Endothelial cell of umbilical vein (primary cell): ENCODE measurements around the gene PPCDC. TPM values are rescaled to one million over a fixed set of nuclear protein-coding genes. Genes with fewer than 3 reads are reported as not detected.

Source experiments
- BruUV-seq: library from RNA; stranded (reverse); fragments of 400-500 nt; replicated peaks from 2 replicates; lab custom pipeline; 2021; lab: Mats Ljungman, UMichigan
- CTCF ChIA-PET: fragments of 300-600, 350-600 bp; sonication (Branson Sonifier 250); formaldehyde crosslinking; loops from one replicate; lab custom pipeline; 2021; ENCODE audit warnings: antibody characterized with exemption, inconsistent platforms; lab: Charles Lee
- POLR2A ChIA-PET: fragments of 300-600, 350-600 bp; sonication (Branson Sonifier 250); formaldehyde crosslinking; loops from one replicate; lab custom pipeline; 2021; ENCODE audit warnings: antibody characterized with exemption, inconsistent platforms; lab: Charles Lee
- DNase-seq: peaks from one replicate; pipeline ENCODE4 v3.0.0-alpha.2; 2011; ENCODE audit warnings: low read depth, low spot score
- FAIRE-seq: peaks from 2 replicates; lab custom pipeline; 2011; peaks lifted over from hg19 to GRCh38; lab: Jason Lieb, UNC
- H2AFZ ChIP-seq: 2 replicates; pipeline ENCODE4 v1.6.0; 2012; ENCODE audit warnings: low read depth, low read length, control low read depth, inconsistent platforms
- H3K27ac ChIP-seq: 2 replicates; pipeline ENCODE4 v1.5.1; 2011; ENCODE audit warnings: low read depth, mild to moderate bottlenecking, control low read depth, low read length, moderate library complexity; ENCODE audit not compliant: insufficient read depth
- H3K27me3 ChIP-seq, 2 experiments: 2 replicates each; pipeline versions ENCODE4 v1.6.0 to v1.6.1; 2011; ENCODE audit warnings: low read length in 2 of 2, mixed read lengths in 1 of 2; ENCODE audit not compliant: control insufficient read depth in 2 of 2, insufficient read depth in 2 of 2
- H3K36me3 ChIP-seq, 2 experiments: 2 replicates in 1 of 2; 3 replicates in 1 of 2; pipeline ENCODE4 v1.5.1; 2011; ENCODE audit warnings: low read length in 2 of 2, mild to moderate bottlenecking in 1 of 2, moderate library complexity in 1 of 2; ENCODE audit not compliant: control insufficient read depth in 2 of 2, insufficient read depth in 2 of 2; ENCODE audit errors: extremely low read depth in 1 of 2
- H3K4me1 ChIP-seq: 3 replicates; pipeline ENCODE4 v1.5.1; 2011; ENCODE audit warnings: mild to moderate bottlenecking, low read length; ENCODE audit not compliant: control insufficient read depth, insufficient read depth; ENCODE audit errors: extremely low read depth
- H3K4me2 ChIP-seq: 2 replicates; pipeline ENCODE4 v1.6.1; 2011; ENCODE audit warnings: low read length, control low read depth, mixed read lengths; ENCODE audit not compliant: insufficient read depth
- H3K4me3 ChIP-seq, 3 experiments: fragments of 200-600 bp in 1 of 3; sonication (generic), shearing (Covaris generic) in 1 of 3; replicated peaks in 1 of 3; 2 replicates each; pipeline ENCODE4 v1.5.1; 2011 to 2016; ENCODE audit warnings: control low read depth in 3 of 3, low read length in 3 of 3, mild to moderate bottlenecking in 2 of 3, inconsistent platforms in 1 of 3, low read depth in 1 of 3, moderate library complexity in 1 of 3; ENCODE audit not compliant: insufficient read depth in 1 of 3
- H3K79me2 ChIP-seq: 2 replicates; pipeline ENCODE4 v1.6.0; 2012; ENCODE audit warnings: low read length, inconsistent platforms; ENCODE audit not compliant: control insufficient read depth, insufficient read depth
- H3K9ac ChIP-seq: replicated peaks from 2 replicates; pipeline ENCODE3; 2011; ENCODE audit warnings: low read length, control low read depth; ENCODE audit not compliant: insufficient read depth; ENCODE audit errors: extremely low read depth
- H3K9me1 ChIP-seq: replicated peaks from 3 replicates; pipeline ENCODE4 v1.6.0; 2011; ENCODE audit warnings: mild to moderate bottlenecking, low read length; ENCODE audit not compliant: control insufficient read depth, insufficient read depth; ENCODE audit errors: extremely low read depth
- H3K9me3 ChIP-seq: replicated peaks from 2 replicates; pipeline ENCODE4 v1.5.1; 2012; ENCODE audit warnings: low read length, inconsistent platforms; ENCODE audit not compliant: control insufficient read depth, insufficient read depth
- H4K20me1 ChIP-seq: replicated peaks from 2 replicates; pipeline ENCODE3; 2011; ENCODE audit warnings: mild to moderate bottlenecking, low read length; ENCODE audit not compliant: control insufficient read depth, insufficient read depth; ENCODE audit errors: extremely low read depth
- CTCF ChIP-seq, 2 donors: IDR thresholded peaks; 1 replicate in 1 of 2; 2 replicates in 1 of 2; pipeline ENCODE4 v1.5.1; 2011; ENCODE audit warnings: low read length in 2 of 2, mild to moderate bottlenecking in 2 of 2, moderate library complexity in 2 of 2, control low read depth in 1 of 2, inconsistent platforms in 1 of 2, low read depth in 1 of 2; ENCODE audit not compliant: insufficient read depth in 1 of 2; ENCODE audit errors: extremely low read depth in 1 of 2
- EZH2 ChIP-seq: IDR thresholded peaks from 2 replicates; pipeline ENCODE4 v1.6.1; 2012; ENCODE audit warnings: borderline replicate concordance, low read depth, mild to moderate bottlenecking, moderate library complexity, low read length, inconsistent platforms; ENCODE audit not compliant: severe bottlenecking
- POLR2A ChIP-seq: IDR thresholded peaks from 2 replicates; pipeline ENCODE4 v1.6.1; 2012; ENCODE audit warnings: low read depth, mild to moderate bottlenecking, control low read depth, low read length
- dilution Hi-C: fragments of 300-500 bp; cut with MboI; formaldehyde crosslinking; loops from one replicate; pipeline ENCODE4 v1.15.0; 2019; ENCODE audit warnings: low sequenced_read_pairs; ENCODE audit not compliant: extremely low pct_ligation_motif_present
- intact Hi-C: fragments of 100-400 bp; cut with micrococcal nuclease; formaldehyde crosslinking; loops from one replicate; pipeline ENCODE4 v1.10.0; 2022
- polyA plus RNA-seq, 4 experiments: library from polyadenylated mRNA; depleted of rRNA in 3 of 4; stranded (reverse) in 3 of 4; unstranded in 1 of 4; fragments of >200 nt; gene quantifications; 2 replicates each; pipeline versions ENCODE4 v1.2.1 to v1.2.3, GENCODE V29; 2011 to 2012; ENCODE audit warnings: missing spikeins in 1 of 4
- total RNA-seq: library from RNA; stranded (reverse); gene quantifications from 2 replicates; pipeline ENCODE4 v1.2.3, GENCODE V29; 2021

The PPCDC gene
- total and polyA plus RNA-seq, 2 donors (not counting 3 experiments of a cell fraction or from before 2014, with no cell fraction given) = 14.5 to 21.4 TPM

DNA sequence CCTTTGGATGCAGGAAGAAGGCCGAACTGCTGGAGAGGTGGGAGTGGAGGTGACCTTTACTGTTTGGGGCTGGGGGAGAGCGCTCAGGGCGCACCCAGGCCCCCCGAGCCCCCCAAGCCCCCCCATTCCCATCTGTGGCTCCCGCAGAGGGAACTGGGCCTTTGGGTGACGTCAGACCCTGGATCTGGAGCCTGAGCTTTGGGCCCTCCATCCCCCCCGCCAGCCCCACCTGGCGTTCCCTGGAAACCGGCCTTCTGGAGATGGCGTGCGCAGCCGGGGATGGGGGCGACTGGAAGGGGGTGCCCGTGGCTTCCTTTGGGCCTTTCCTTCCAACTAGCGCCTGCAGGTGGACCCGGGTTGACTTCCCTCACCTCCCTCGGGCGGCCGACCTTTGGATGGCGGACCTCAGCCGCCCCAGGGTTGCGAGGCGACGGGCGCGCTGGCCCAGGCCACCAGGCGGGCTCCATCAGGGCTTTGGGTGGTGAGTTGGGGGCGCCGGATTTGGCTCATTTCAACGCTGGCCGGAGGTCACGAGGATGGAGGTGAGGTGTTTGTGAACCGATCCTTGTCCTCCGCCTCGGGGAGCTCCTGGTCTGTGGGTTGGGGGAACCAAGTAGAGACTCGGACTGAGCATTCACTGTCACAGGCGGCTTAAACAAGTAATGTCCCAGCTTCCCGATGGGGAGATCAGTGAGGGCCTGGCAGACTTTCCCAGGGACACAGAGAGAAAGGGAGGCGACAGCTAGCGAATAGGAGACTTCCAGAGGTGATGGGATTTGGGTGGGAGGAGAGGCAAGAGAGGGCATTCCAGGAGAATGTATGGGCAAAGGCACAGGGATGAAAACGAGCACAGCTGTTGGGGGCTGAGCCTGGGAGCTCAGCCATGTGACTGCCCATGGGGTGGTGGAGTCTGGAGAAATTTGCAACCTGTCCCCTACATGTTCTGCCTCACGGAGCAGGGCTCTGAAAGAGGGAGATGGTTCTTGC is 27.3 kb upstream of the PPCDC start:
- H3K79me2 ChIP-seq = no peaks in the 10 kb centered on the region
- POLR2A ChIA-PET = no interaction called here
- H3K9me1 ChIP-seq = no peaks in the 10 kb centered on the region
- no peaks in the 10 kb centered on the region for H3K9me3 ChIP-seq
- peak overlapping the region; percentile 73 for H3K4me2 ChIP-seq
- H3K4me1 ChIP-seq = peaks cover 15% of the 10 kb centered on the region
- peak overlapping the region; percentile 21 for H3K9ac ChIP-seq
- H3K36me3 ChIP-seq = no peaks in the 10 kb centered on the region
- H4K20me1 ChIP-seq = no peaks in the 10 kb centered on the region
- no TSS peak for BruUV-seq
- intact Hi-C loops = loop anchor here (2.0 kb wide), 1 partner anchor 27 kb away; the partner anchor contains the start of gene PPCDC
- no peak for FAIRE-seq
- peak overlapping the region; percentile 24 to 75 (median 61) for H3K4me3 ChIP-seq
- peak overlapping the region; percentile 91 for H2AFZ ChIP-seq
- CTCF ChIA-PET = interaction anchor here (1.0 to 2.2 kb wide), 7 partner anchors 9 to 226 kb away, joined by 3 to 15 read pairs (median 5); partner anchors contain the start of genes PPCDC and RPP25
- peak; percentile 35 for TF ChIP-seq EZH2
- no peak for TF ChIP-seq CTCF (IDR thresholded peaks at IDR 0.05; ENCODE audit: extremely low read depth in 1 of 2, insufficient read depth in 1 of 2, low read depth in 1 of 2, low read length in 2 of 2)
- no peak for TF ChIP-seq POLR2A
- H3K27me3 ChIP-seq = peaks cover 11 to 20% of the 10 kb centered on the region in 2 experiments
- DNase-seq = no peak
- dilution Hi-C loops = no loop called here
- no peak overlapping the region for H3K27ac ChIP-seq
